HEK293T (cell line): Measurements from ENCODE around the gene CBARP.

ENCODE experiments used
- CTCF ChIA-PET: fragments of 350-600 bp; formaldehyde crosslinking; extraction: SDS; loops from one replicate; lab custom pipeline; 2021; ENCODE audit warnings: antibody characterized with exemption, inconsistent platforms; lab: Yijun Ruan, JAX
- POLR2A ChIA-PET: fragments of 350-600 bp; formaldehyde crosslinking; extraction: SDS; loops from one replicate; lab custom pipeline; 2020; ENCODE audit warnings: antibody characterized with exemption, inconsistent platforms; lab: Yijun Ruan, JAX
- DNase-seq: peaks from one replicate; pipeline ENCODE4 v3.0.0; 2012; ENCODE audit warnings: mixed read lengths; ENCODE audit errors: extremely low spot score
- ARNT ChIP-seq: fragments of 450-650 bp; IDR thresholded peaks from 2 replicates; pipeline ENCODE4 v1.6.1; 2017; ENCODE audit warnings: mild to moderate bottlenecking
- BHLHE40 ChIP-seq: fragments of 450-650 bp; IDR thresholded peaks from 2 replicates; pipeline ENCODE4 v1.6.1; 2016; ENCODE audit warnings: mild to moderate bottlenecking, moderate library complexity, borderline replicate concordance
- CTBP1 ChIP-seq: fragments of 450-650 bp; IDR thresholded peaks from 2 replicates; pipeline ENCODE4 v1.6.1; 2016; ENCODE audit warnings: borderline replicate concordance
- ELF4 ChIP-seq: fragments of 450-650 bp; IDR thresholded peaks from 2 replicates; pipeline ENCODE4 v1.6.1; 2017; ENCODE audit warnings: antibody characterized with exemption
- FOXA1 ChIP-seq: fragments of 450-650 bp; IDR thresholded peaks from 2 replicates; pipeline ENCODE4 v1.6.1; 2016; ENCODE audit warnings: mild to moderate bottlenecking
- FOXK2 ChIP-seq: fragments of 450-650 bp; IDR thresholded peaks from 2 replicates; pipeline ENCODE4 v1.6.1; 2016; ENCODE audit warnings: mild to moderate bottlenecking
- FOXM1 ChIP-seq: fragments of 450-650 bp; IDR thresholded peaks from 2 replicates; pipeline ENCODE4 v1.6.1; 2017; ENCODE audit warnings: mild to moderate bottlenecking, borderline replicate concordance
- HDGF ChIP-seq: fragments of 450-650 bp; IDR thresholded peaks from 2 replicates; pipeline ENCODE4 v1.6.1; 2017; ENCODE audit warnings: antibody characterized with exemption, borderline replicate concordance
- L3MBTL2 ChIP-seq: fragments of 450-650 bp; conservative IDR thresholded peaks from 2 replicates; pipeline ENCODE4 v1.6.1; 2016; ENCODE audit warnings: mild to moderate bottlenecking
- LEF1 ChIP-seq: fragments of 450-650 bp; IDR thresholded peaks from 2 replicates; pipeline ENCODE4 v1.6.1; 2017; ENCODE audit warnings: mild to moderate bottlenecking, borderline replicate concordance
- NFRKB ChIP-seq: fragments of 450-650 bp; IDR thresholded peaks from 2 replicates; pipeline ENCODE4 v1.6.1; 2016; ENCODE audit warnings: mild to moderate bottlenecking, moderate library complexity
- PKNOX1 ChIP-seq: fragments of 450-650 bp; IDR thresholded peaks from 2 replicates; pipeline ENCODE4 v1.6.1; 2016
- SP1 ChIP-seq: fragments of 450-650 bp; IDR thresholded peaks from 2 replicates; pipeline ENCODE4 v1.6.1; 2017
- SUZ12 ChIP-seq: fragments of 450-650 bp; IDR thresholded peaks from 2 replicates; pipeline ENCODE4 v1.6.1; 2016; ENCODE audit warnings: mild to moderate bottlenecking
- TARDBP ChIP-seq: fragments of 450-650 bp; IDR thresholded peaks from 2 replicates; pipeline ENCODE4 v1.6.1; 2016
- ZNF384 ChIP-seq: fragments of 450-650 bp; IDR thresholded peaks from 2 replicates; pipeline ENCODE4 v1.6.1; 2016

The CBARP gene, protein sequence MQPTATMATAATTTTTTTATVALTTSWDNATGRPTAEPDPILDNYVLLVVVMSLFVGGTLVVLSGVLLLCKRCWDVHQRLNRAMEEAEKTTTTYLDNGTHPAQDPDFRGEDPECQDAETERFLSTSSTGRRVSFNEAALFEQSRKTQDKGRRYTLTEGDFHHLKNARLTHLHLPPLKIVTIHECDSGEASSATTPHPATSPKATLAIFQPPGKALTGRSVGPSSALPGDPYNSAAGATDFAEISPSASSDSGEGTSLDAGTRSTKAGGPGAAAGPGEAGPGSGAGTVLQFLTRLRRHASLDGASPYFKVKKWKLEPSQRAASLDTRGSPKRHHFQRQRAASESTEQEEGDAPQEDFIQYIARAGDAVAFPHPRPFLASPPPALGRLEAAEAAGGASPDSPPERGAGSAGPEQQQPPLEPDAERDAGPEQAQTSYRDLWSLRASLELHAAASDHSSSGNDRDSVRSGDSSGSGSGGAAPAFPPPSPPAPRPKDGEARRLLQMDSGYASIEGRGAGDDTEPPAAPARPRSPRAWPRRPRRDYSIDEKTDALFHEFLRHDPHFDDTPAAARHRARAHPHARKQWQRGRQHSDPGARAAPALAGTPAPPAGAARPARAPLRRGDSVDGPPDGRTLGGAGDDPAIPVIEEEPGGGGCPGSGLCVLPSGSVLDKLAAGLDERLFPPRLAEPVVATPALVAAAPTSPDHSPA

GRCh38 chr19:1237754-1238368 lies at the start of gene CBARP:
CBARP (minus strand) TSS chr19:1238005; CDS start chr19:1236100, 1,905 bp downstream.
- CTCF ChIA-PET, result interaction anchor here (1.7 kb wide), 1 partner anchor 125 kb away, joined by 6 read pairs; no protein-coding TSS in a partner anchor
- no peak for TF ChIP-seq BHLHE40
- no peak for TF ChIP-seq SUZ12
- TF ChIP-seq FOXA1, result no peak
- 0 out of 2 replicates have a peak, but pooled peaks have one; percentile 22 for TF ChIP-seq ARNT
- TF ChIP-seq FOXM1, result no peak
- TF ChIP-seq LEF1, result no peak
- POLR2A ChIA-PET, result interaction anchor here (2.0 to 10.1 kb wide), 2 partner anchors 15 to 29 kb away, joined by 8 to 375 read pairs; partner anchors contain the start of gene CIRBP
- peak; percentile 56 for DNase-seq

DNA sequence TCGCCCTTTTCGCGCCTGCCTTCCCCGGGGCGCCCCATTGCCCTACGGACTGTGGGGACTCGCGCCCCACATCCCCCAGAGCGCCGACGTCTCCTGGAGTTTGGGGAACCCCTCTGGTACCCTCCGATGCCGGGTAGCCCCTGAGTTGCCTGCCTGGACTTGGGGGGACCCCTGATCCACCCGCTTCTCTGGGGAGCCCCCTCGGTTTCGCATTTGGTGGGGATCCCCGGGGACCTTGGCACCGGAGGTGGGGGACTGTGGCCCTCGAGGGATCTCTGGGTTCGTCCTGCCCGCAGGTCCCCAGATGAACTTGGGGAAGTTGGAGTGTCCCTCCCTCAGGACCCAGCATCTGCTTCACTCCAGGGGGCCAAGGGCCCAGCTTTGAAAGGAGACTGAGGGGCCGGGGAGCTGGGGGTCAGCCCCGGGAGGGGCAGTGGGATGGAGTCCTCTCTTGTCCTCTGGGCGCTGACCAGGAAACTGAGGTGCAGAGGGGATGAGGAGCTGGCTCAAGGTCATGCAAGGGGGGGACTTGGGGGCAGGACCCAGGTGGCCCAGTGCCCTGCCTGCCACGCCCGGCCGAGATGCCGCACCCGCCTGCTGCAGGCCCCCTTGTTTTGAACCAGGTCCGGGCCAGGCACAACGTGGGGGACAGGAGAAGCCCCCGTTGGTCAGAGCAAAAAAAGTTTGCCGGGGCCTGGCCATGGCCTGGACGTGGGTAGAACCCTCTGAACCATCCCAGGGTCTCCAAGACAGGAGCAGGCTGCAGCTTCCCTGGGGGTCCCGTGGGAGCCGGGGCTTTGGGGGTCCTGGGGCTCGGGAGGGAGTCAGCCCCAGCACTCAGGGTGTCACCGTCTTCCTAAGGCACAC lies 48.9 kb upstream of the CBARP start:
- ChIA-PET POLR2A (interaction anchor here (1.3 kb wide), 1 partner anchor 18 kb away, joined by 5 read pairs; no protein-coding TSS in a partner anchor), CTCF (no interaction called here)
- TF ChIP-seq CTBP1, result no peak
- no peak for TF ChIP-seq BHLHE40
- no peak for TF ChIP-seq ZNF384
- no peak for TF ChIP-seq L3MBTL2
- TF ChIP-seq HDGF, result no peak
- no peak for TF ChIP-seq ELF4
- TF ChIP-seq TARDBP, result no peak
- no peak for TF ChIP-seq FOXA1
- TF ChIP-seq FOXM1, result no peak
- no peak for TF ChIP-seq SUZ12
- no peak for TF ChIP-seq ARNT
- TF ChIP-seq FOXK2, result no peak
- no peak for TF ChIP-seq NFRKB
- TF ChIP-seq LEF1, result no peak
- no peak for TF ChIP-seq SP1
- TF ChIP-seq PKNOX1, result no peak
- no peak for DNase-seq

DNA sequence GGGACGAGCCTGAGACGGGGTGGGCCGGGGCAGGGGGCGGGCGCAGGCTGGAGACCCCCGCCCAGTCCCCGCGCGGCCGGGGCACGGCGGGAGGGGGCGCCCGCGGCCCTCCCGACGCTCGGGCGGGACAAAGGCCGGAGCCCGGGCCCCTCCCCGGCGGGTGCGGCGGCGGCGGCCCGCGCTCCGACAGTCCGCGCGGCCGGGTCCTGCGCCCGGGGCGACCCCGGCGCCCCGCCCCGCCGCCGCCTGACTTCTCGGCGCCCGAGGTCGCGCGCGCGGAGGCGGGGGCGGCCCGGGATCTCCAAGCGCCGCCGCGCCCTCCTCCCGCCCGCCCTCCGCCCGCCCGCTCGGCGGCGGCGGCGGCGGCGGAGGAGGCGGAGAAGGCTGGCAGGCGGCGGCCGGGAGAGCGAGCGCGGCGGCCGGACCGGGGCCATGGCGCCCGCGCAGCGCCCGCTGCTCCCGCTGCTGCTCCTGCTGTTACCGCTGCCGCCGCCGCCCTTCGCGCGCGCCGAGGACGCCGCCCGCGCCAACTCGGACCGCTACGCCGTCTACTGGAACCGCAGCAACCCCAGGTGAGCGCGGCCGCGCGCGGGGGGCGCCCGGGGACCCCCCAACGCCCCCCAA lies 48.0 kb upstream of the CBARP start, which contains the start of gene EFNA2:
Gene EFNA2 (plus strand): TSS at position 137 of the 624 bp plus-strand sequence. CDS start 296 bp downstream, at position 433.
- ChIA-PET CTCF (no interaction called here), POLR2A (interaction anchor here (3.7 kb wide), 1 partner anchor 17 kb away, joined by 34 read pairs; the partner anchor contains the start of gene CIRBP)
- DNase-seq, result peak; percentile 50
- TF ChIP-seq SP1 (no peak), L3MBTL2 (no peak)

DNA sequence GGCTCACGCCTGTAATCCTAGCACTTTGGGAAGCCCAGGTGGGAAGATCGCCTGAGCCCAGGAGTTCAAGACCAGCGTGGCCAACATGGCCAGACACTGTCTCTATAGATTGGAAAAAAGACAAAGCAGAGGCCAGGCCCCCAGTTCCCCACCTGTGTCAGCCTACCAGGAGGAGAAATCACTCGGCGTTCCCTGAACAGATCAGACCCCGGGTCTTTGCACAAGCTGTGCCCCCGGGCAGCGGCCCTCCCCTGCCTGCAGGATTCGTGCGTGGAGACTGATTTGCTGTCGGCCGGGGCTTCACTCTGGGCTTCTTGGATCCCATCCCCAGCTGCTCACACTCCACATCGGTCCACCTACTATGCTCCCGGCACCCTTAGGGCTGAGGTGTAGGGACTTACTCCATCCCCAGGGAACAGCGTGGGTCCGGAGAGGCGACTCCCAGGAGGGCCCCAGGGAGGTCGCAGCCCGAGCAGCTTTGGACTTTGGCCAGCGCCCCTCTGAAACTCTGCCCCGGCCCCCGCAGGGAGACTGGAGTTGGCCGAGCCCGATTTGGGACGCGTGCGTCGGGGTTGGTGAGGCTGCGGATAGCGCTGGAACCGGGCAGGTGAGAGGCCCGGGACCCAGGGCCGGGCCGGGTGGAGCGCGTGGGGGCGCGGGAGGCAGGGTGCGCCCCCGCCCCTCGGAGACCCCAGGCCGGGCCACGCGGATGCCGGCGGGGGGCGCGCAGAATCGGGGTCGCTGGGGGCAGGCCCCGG lies 47.4 kb upstream of the CBARP start:
- no peak for TF ChIP-seq SUZ12
- TF ChIP-seq CTBP1, result no peak
- CTCF ChIA-PET, result interaction anchor here (0.7 kb wide), 1 partner anchor 27 kb away, joined by 4 read pairs; no protein-coding TSS in a partner anchor
- no peak for DNase-seq
- POLR2A ChIA-PET, result interaction anchor here (1.3 to 3.7 kb wide), 2 partner anchors 10 to 16 kb away, joined by 5 to 34 read pairs; partner anchors contain the start of genes CIRBP and FAM174C

- DNase-seq, result no peak
- no peak for TF ChIP-seq FOXM1
- TF ChIP-seq ZNF384, result no peak
- no peak for TF ChIP-seq SP1
- no peak for TF ChIP-seq LEF1
- no peak for TF ChIP-seq PKNOX1
- no peak for TF ChIP-seq NFRKB
- TF ChIP-seq HDGF, result no peak
- no peak for TF ChIP-seq FOXA1
- ChIA-PET POLR2A (interaction anchor here (1.3 to 3.7 kb wide), 2 partner anchors 9 to 15 kb away, joined by 5 to 34 read pairs; partner anchors contain the start of genes CIRBP and FAM174C), CTCF (interaction anchor here (0.7 kb wide), 1 partner anchor 28 kb away, joined by 4 read pairs; no protein-coding TSS in a partner anchor)
Observed at GRCh38 chr19:1284293-1284978, 46.6 kb upstream of the CBARP start.
